Heart left ventricle (tissue), 16 donors: Measurements from ENCODE around the gene COL4A6. TPM values are rescaled to one million over a fixed set of nuclear protein-coding genes. Genes with fewer than 3 reads are reported as not detected.

Source experiments
- ATAC-seq, 4 donors: fragments of 200-7000 bp; cut with Tn5 transposase; one replicate each; pipeline ENCODE4 v1.9.1; 2020 to 2022; ENCODE audit warnings: moderate library complexity in 4 of 4, mild to moderate bottlenecking in 3 of 4, moderate number of reproducible peaks in 1 of 4
- DNase-seq, 5 donors: peaks; one replicate each; pipeline ENCODE4 v3.0.0-alpha.2; 2020
- H3K27ac ChIP-seq, 12 donors: fragments of 200-600 bp; sonication (generic) in 4 of 12; one replicate each; pipeline versions ENCODE4 v1.5.0 to v1.8.0; 2016 to 2022; ENCODE audit warnings: mild to moderate bottlenecking in 2 of 12
- H3K27me3 ChIP-seq, 9 donors: fragments of 200-600 bp; sonication (generic) in 2 of 9; one replicate each; pipeline versions ENCODE4 v1.5.1 to v1.8.0; 2016 to 2022; ENCODE audit warnings: mild to moderate bottlenecking in 3 of 9
- H3K36me3 ChIP-seq, 9 donors: fragments of 200-600 bp; sonication (generic) in 2 of 9; one replicate each; pipeline versions ENCODE4 v1.5.0 to v1.8.0; 2018 to 2022; ENCODE audit warnings: mild to moderate bottlenecking in 2 of 9
- H3K4me1 ChIP-seq, 12 donors: fragments of 200-600 bp; sonication (generic) in 4 of 12; one replicate each; pipeline versions ENCODE4 v1.5.0 to v1.8.0; 2016 to 2022; ENCODE audit warnings: mild to moderate bottlenecking in 3 of 12
- H3K4me3 ChIP-seq, 12 donors: fragments of 200-600 bp; sonication (generic) in 4 of 12; one replicate each; pipeline versions ENCODE4 v1.5.0 to v1.8.0; 2017 to 2022; ENCODE audit warnings: mild to moderate bottlenecking in 9 of 12, moderate library complexity in 4 of 12
- H3K9me3 ChIP-seq, 12 donors: fragments of 200-600 bp; sonication (generic) in 4 of 12; one replicate each; pipeline versions ENCODE4 v1.5.0 to v1.8.0; 2016 to 2022; ENCODE audit warnings: mild to moderate bottlenecking in 1 of 12
- POLR2A ChIP-seq, 2 donors: fragments of 450-650 bp; IDR thresholded peaks; one replicate each; pipeline ENCODE4 v1.6.1; 2017; ENCODE audit warnings: antibody characterized with exemption in 2 of 2, mild to moderate bottlenecking in 2 of 2, moderate library complexity in 2 of 2
- WGBS, 4 donors: extraction: QIAGEN DNeasy Blood & Tissue Kit in 2 of 4; methylation state at CpG; one replicate each; pipeline versions ENCODE4 v1.1.5 to v1.1.7; 2013 to 2018; 5-methylcytosine and 5-hydroxymethylcytosine counted together
- intact Hi-C, 10 donors: fragments of 100-400 bp; cut with DNase I; formaldehyde crosslinking; loops; one replicate each; pipeline versions ENCODE4 v1.11.1 to v1.14.2; 2022
- polyA plus RNA-seq, 2 donors: library from polyadenylated mRNA; stranded (reverse); fragments of 200-250 nt; gene quantifications; one replicate each; pipeline ENCODE4 v1.2.3, GENCODE V29; 2013
- total RNA-seq, 9 donors: library from RNA; depleted of rRNA in 2 of 9; stranded (reverse); fragments of >200 nt in 2 of 9; fragmentation: NEBNext Ultra II Directional in 3 of 9; extraction: Animal tissue kit (Norgen Biotek cat#: 25700) in 3 of 9; gene quantifications; one replicate each; pipeline versions ENCODE4 v1.1.0 to v1.2.4, GENCODE V29; 2016 to 2023
- TF ChIP-seq, protein P1 (sequence below), 12 donors: fragments of 200-600 bp; sonication (generic) in 4 of 12; IDR thresholded peaks; one replicate each; pipeline versions ENCODE4 v1.5.0 to v1.8.0; 2018 to 2022; ENCODE audit warnings: antibody characterized with exemption in 12 of 12, mild to moderate bottlenecking in 5 of 12
- donor health status: ischemic (EF 13 %, LVEDD 7.1; RV severe dilation, severe dysfunction).
- donor health status: healthy with polysubstance abuse.
- donor health status: DM: no; HTN: yes; CAD: no.
- donor health status: DM: no; HTN: no; CAD: no.
- donor health status: ischemic (EF 25% LVEDD 6.9; RV normal size, moderate dysfunction).
- donor health status: ischemic (EF 25% LVEDD 5.7; RV mildly dilated, moderate dysfunction).
- donor health status: healthy.
- donor health status: DM: yes; HTN: yes; CAD: no.
- donor health status: ischemic (EF 35%, LVEDD 5.7; RV mildly dilated, moderate dysfunction).
- donor health status: nonischemic (EF 11% LVEDD 7.7; RV severe dilation, severe dysfunction).
- donor health status: DM: yes; HTN: yes; CAD: no.
- donor health status: PGD.
- donor health status: ischemic (EF 29% LVEDD 5.4; RV normal size, mild dysfunction).
- donor health status: nonischemic (EF 23%, LVEDD 6.1; RV moderate dilation, normal function).

COL4A6 gene
- total and polyA plus RNA-seq, 11 donors: 2.9 to 14.0 (median 7.2) TPM

DNA sequence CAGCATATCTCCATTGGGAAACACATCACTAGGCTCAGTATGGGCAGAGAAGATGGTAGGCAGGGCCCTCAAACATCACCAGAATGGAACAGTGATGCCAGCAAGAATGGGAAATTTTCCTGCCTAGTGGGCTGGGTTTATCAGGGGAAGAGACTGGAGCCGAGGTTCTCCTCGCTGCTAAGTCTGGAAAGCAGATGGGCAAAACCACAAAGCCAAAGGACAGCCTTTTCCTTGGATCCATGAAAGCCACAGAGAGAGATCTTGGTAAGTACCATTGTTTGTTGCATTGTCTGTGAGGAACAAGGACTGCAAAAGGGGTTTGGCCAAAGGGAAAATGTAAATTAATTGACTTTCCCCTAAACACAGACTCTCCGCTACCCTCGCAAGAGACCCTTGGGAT is 266.6 kb downstream of the COL4A6 start:
- ATAC-seq: no peak
- no peak for TF ChIP-seq POLR2A (IDR thresholded peaks at IDR 0.05)
- TF ChIP-seq, protein P1, sequence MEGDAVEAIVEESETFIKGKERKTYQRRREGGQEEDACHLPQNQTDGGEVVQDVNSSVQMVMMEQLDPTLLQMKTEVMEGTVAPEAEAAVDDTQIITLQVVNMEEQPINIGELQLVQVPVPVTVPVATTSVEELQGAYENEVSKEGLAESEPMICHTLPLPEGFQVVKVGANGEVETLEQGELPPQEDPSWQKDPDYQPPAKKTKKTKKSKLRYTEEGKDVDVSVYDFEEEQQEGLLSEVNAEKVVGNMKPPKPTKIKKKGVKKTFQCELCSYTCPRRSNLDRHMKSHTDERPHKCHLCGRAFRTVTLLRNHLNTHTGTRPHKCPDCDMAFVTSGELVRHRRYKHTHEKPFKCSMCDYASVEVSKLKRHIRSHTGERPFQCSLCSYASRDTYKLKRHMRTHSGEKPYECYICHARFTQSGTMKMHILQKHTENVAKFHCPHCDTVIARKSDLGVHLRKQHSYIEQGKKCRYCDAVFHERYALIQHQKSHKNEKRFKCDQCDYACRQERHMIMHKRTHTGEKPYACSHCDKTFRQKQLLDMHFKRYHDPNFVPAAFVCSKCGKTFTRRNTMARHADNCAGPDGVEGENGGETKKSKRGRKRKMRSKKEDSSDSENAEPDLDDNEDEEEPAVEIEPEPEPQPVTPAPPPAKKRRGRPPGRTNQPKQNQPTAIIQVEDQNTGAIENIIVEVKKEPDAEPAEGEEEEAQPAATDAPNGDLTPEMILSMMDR (IDR thresholded peaks at IDR 0.05): no peak
- H3K9me3 ChIP-seq: no peaks in the 10 kb centered on the region
- H3K4me3 ChIP-seq: no peak overlapping the region
- no peak for DNase-seq
- intact Hi-C loops: no loop called here
- no peak overlapping the region for H3K27ac ChIP-seq
- 92 to 98% (median 96%) methylated on average over 4 of the region's 4 CpGs for WGBS, 4 donors
- H3K4me1 ChIP-seq: no peaks in the 10 kb centered on the region
- peaks cover 0 to 5% (median 0%) of the 10 kb centered on the region in 9 donors for H3K27me3 ChIP-seq
- no peaks in the 10 kb centered on the region for H3K36me3 ChIP-seq

DNA sequence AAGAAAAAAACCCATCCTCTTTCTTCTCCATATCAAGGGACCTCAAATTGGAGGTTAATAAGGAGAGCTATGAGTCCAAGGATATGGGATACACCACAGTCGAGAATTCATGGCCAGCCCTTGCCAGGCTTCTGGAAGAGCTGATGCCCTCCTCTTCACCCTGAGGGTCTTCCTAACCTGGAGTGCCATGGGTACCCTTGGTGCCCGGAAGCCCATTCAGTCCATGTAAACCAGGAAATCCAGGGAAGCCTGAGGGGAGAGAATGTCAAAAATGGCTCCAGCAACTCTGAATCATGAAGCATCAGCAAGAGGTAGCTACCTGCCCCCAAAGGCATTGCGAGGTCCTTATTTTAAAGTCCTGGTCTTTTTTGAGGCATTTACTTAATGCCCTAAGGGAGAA is 268.5 kb downstream of the COL4A6 start:
- ATAC-seq (no peak), DNase-seq (no peak)
- Histone ChIP-seq H3K4me3 (no peak overlapping the region), H3K36me3 (no peaks in the 10 kb centered on the region), H3K9me3 (no peaks in the 10 kb centered on the region), H3K27ac (no peak overlapping the region), H3K27me3 (peaks cover 0 to 5% (median 0%) of the 10 kb centered on the region in 9 donors), H3K4me1 (no peaks in the 10 kb centered on the region)
- intact Hi-C loops: no loop called here
- WGBS, 4 donors: 89 to 99% (median 94%) methylated on average over 3 of the region's 3 CpGs
- TF ChIP-seq, protein P1 (IDR thresholded peaks at IDR 0.05): no peak

DNA sequence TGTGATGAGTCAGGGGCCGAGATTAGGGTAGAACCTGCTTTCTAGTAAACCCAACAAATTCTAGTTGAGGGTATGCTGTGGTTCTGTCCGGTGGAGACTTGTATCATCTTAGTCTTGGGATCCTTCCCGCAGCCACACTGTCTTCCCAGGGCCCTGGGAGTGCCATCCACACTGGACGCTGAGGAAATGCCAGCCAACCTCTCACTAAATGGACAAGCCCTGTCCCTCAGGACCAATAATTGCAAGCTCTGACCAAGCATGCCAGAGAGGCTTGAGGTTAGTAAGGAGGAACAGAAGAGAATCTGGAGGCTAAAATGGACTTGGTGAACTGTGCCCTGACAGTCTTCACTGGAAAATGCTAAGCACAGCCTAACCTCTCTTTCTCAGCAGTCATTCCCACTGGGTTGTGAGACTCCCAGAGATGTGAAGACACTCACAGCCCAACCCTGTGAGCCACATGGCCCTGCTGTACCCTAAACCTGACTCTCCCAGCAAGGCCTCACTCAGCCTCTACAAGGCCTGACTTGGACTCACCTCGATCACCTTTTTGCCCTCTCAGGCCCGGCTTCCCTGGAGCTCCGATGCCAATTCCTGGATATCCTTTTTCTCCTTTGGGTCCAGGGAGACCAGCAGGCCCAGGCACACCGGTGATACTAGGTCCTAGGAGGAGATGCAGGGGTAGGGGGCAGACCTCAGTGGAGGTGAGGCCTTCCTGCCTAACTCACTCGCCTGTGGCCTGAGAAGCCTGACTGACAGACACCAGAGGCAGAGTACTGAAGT is 269.1 kb downstream of the COL4A6 start:
- Histone ChIP-seq H3K4me3 (no peak overlapping the region), H3K4me1 (no peaks in the 10 kb centered on the region), H3K9me3 (no peaks in the 10 kb centered on the region), H3K36me3 (no peaks in the 10 kb centered on the region), H3K27ac (no peak overlapping the region), H3K27me3 (peaks cover 0 to 5% (median 0%) of the 10 kb centered on the region in 9 donors)
- 78 to 98% (median 89%) methylated on average over 9 of the region's 9 CpGs for WGBS, 4 donors
- DNase-seq (no peak), ATAC-seq (no peak)
- intact Hi-C loops: no loop called here
- no peak for TF ChIP-seq POLR2A (IDR thresholded peaks at IDR 0.05)
- TF ChIP-seq, protein P1 (IDR thresholded peaks at IDR 0.05): no peak

DNA sequence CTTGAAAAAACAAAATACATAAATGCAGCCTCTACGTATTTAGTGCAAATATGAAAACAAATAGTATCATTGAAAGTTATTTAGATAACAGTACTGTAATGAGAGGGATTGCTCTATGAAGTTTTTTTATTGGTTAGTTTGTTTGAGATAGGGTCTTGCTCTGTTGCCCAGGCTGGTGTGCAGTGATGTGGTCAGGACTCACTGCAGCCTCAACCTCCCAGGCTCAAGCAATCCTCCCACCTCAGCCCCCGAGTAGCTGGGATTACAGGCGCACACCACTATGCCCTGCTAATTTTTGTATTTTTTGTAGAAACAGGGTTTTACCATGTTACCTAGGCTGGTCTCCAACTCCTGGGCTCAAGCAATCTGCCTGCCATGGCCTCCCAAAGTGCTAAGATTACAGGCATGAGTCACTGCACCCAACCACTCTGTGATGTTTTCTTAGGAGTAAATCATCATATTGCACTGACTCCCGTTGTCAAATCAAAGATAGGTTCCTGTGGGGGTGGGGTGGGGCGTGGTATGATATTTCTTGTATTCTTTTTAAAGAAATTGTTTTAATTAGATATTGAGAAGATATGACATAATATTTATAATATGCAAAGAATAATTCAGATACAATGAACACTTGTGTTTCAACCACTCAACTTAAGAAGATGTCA is 270.9 kb downstream of the COL4A6 start:
- ATAC-seq (no peak), DNase-seq (no peak)
- Histone ChIP-seq H3K4me3 (no peak overlapping the region), H3K27me3 (peaks cover 0 to 5% (median 0%) of the 10 kb centered on the region in 9 donors), H3K27ac (no peak overlapping the region), H3K9me3 (no peaks in the 10 kb centered on the region), H3K36me3 (no peaks in the 10 kb centered on the region), H3K4me1 (no peaks in the 10 kb centered on the region)
- TF ChIP-seq, protein P1 (IDR thresholded peaks at IDR 0.05): no peak
- TF ChIP-seq POLR2A (IDR thresholded peaks at IDR 0.05): no peak
- 65 to 77% (median 71%) methylated on average over 5 of the region's 5 CpGs for WGBS, 4 donors
- intact Hi-C loops: no loop called here
